Measurements from ENCODE around the gene SULT1A1. TPM values are rescaled to one million over a fixed set of nuclear protein-coding genes. Genes with fewer than 3 reads are reported as not detected.
"Not testable (repeated sequence)": the region's sequence is repeated elsewhere in the genome, so short reads cannot be mapped to it uniquely, and the experiment has no call there.

SULT1A1 gene
- total and polyA plus RNA-seq, 2 of the 4 experiments (the other 2 are of a cell fraction): 1.2 to 1.6 TPM

GRCh38 chr16:28602062-28602461, 7.8 kb downstream of the SULT1A1 start:
- H4K91ac ChIP-seq (ENCODE audit: insufficient read depth, low read depth, low read length); ATAC-seq (ENCODE audit: low read depth); H3K4me2 ChIP-seq (ENCODE audit: low read depth, low read length); H3K79me1 ChIP-seq (ENCODE audit: low read depth in 1 of 2, low read length in 2 of 2); H3K4me3 ChIP-seq (ENCODE audit: insufficient read depth, low read depth, low read length); H3K4me1 ChIP-seq (ENCODE audit: control insufficient read depth, insufficient read depth, low read length); H3K18ac ChIP-seq (ENCODE audit: low read depth, low read length); H3K4ac ChIP-seq (ENCODE audit: low read depth, low read length); H4K5ac ChIP-seq (ENCODE audit: low read depth, low read length); H3K23ac ChIP-seq (ENCODE audit: low read depth, low read length); dilution Hi-C loops (cut with HindIII; ENCODE audit: low sequenced_read_pairs, unreplicated experiment); H4K8ac ChIP-seq (ENCODE audit: low read depth in 2 of 2, low read length in 2 of 2); H3K14ac ChIP-seq (replicated peaks; ENCODE audit: low read depth, low read length); H2AK9ac ChIP-seq (replicated peaks; ENCODE audit: low read depth, low read length, poor library complexity); H4K20me1 ChIP-seq (ENCODE audit: insufficient read depth, low read length); H3K56ac ChIP-seq (ENCODE audit: extremely low read depth, insufficient read depth, low read length); H3K9me3 ChIP-seq (ENCODE audit: control insufficient read depth, insufficient read depth, low read length); H2BK20ac ChIP-seq (ENCODE audit: low read depth, low read length); DNase-seq; H2BK15ac ChIP-seq (ENCODE audit: low read depth, low read length); H3K27ac ChIP-seq (ENCODE audit: insufficient read depth, low read length); H3K9ac ChIP-seq (ENCODE audit: low read depth, low read length); H2AK5ac ChIP-seq (ENCODE audit: low read depth, low read length); H2BK5ac ChIP-seq (ENCODE audit: low read depth, low read length, poor library complexity, severe bottlenecking); H3K9me1 ChIP-seq (ENCODE audit: insufficient read depth, low read length); intact Hi-C loops (cut with micrococcal nuclease); H3K36me3 ChIP-seq (ENCODE audit: control insufficient read depth, insufficient read depth, low read length); H2AFZ ChIP-seq (replicated peaks; ENCODE audit: low read length, poor library complexity); CTCF ChIA-PET; POLR2A ChIA-PET (ENCODE audit: unreplicated experiment); BruUV-seq (replicated peaks); H2BK120ac ChIP-seq (ENCODE audit: low read depth, low read length): not testable (repeated sequence)
- in situ Hi-C loops (cut with MboI; ENCODE audit: low sequenced_read_pairs): loop anchor here (10.0 kb wide), 1 partner anchor 307 kb away; the partner anchor contains the start of gene SBK1
- H3K27me3 ChIP-seq (ENCODE audit: control insufficient read depth, insufficient read depth, low read length): peaks cover 33% of the 10 kb centered on the region
- no CpG with 5 or more reads among the region's 10 CpGs for WGBS, 2 experiments (ENCODE audit: extremely low coverage in 2 of 2, insufficient read length in 1 of 2)

DNA sequence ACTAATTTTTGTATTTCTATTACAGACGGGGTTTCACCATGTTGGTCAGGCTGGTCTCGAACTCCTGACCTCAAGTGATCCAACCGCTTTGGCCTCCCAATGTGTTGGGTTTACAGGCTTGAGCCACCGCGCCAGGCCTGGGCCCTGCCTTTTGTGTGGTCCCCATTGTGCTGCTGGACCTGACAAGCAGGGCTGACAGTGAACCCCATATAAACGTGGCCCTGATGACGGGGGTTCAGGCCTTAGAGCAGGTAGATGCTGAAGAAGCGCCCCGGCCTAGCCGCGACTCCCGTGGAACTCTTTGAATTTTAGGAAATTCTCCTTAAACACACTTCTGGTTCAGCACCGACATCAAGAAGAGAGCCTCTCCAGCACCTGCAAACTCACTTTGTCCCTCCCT, 8.3 kb downstream of the SULT1A1 start:
- intact Hi-C loops (cut with micrococcal nuclease); H3K79me1 ChIP-seq (ENCODE audit: low read depth in 1 of 2, low read length in 2 of 2); H3K9me3 ChIP-seq (ENCODE audit: control insufficient read depth, insufficient read depth, low read length); H3K4me1 ChIP-seq (ENCODE audit: control insufficient read depth, insufficient read depth, low read length); H3K56ac ChIP-seq (ENCODE audit: extremely low read depth, insufficient read depth, low read length); H3K18ac ChIP-seq (ENCODE audit: low read depth, low read length); H3K23ac ChIP-seq (ENCODE audit: low read depth, low read length); H2AK5ac ChIP-seq (ENCODE audit: low read depth, low read length); ATAC-seq (ENCODE audit: low read depth); dilution Hi-C loops (cut with HindIII; ENCODE audit: low sequenced_read_pairs, unreplicated experiment); H3K14ac ChIP-seq (replicated peaks; ENCODE audit: low read depth, low read length); DNase-seq; H4K91ac ChIP-seq (ENCODE audit: insufficient read depth, low read depth, low read length); H2BK15ac ChIP-seq (ENCODE audit: low read depth, low read length); H4K5ac ChIP-seq (ENCODE audit: low read depth, low read length); BruUV-seq (replicated peaks); H2BK20ac ChIP-seq (ENCODE audit: low read depth, low read length); POLR2A ChIA-PET (ENCODE audit: unreplicated experiment); H2AK9ac ChIP-seq (replicated peaks; ENCODE audit: low read depth, low read length, poor library complexity); H4K20me1 ChIP-seq (ENCODE audit: insufficient read depth, low read length); H2BK5ac ChIP-seq (ENCODE audit: low read depth, low read length, poor library complexity, severe bottlenecking); H3K4me3 ChIP-seq (ENCODE audit: insufficient read depth, low read depth, low read length); H2AFZ ChIP-seq (replicated peaks; ENCODE audit: low read length, poor library complexity); CTCF ChIA-PET; H3K27ac ChIP-seq (ENCODE audit: insufficient read depth, low read length); H4K8ac ChIP-seq (ENCODE audit: low read depth in 2 of 2, low read length in 2 of 2); H3K4ac ChIP-seq (ENCODE audit: low read depth, low read length); H3K4me2 ChIP-seq (ENCODE audit: low read depth, low read length); H3K9ac ChIP-seq (ENCODE audit: low read depth, low read length); H2BK120ac ChIP-seq (ENCODE audit: low read depth, low read length); H3K9me1 ChIP-seq (ENCODE audit: insufficient read depth, low read length); H3K36me3 ChIP-seq (ENCODE audit: control insufficient read depth, insufficient read depth, low read length): not testable (repeated sequence)
- no CpG with 5 or more reads among the region's 13 CpGs for WGBS, 2 experiments (ENCODE audit: extremely low coverage in 2 of 2, insufficient read length in 1 of 2)
- in situ Hi-C loops (cut with MboI; ENCODE audit: low sequenced_read_pairs): loop anchor here (10.0 kb wide), 1 partner anchor 307 kb away; the partner anchor contains the start of gene SBK1
- peaks cover 29% of the 10 kb centered on the region for H3K27me3 ChIP-seq (ENCODE audit: control insufficient read depth, insufficient read depth, low read length)

Data from IMR-90 (cell line).